ENCODE data around the gene NAA10.

The NAA10 gene

GRCh38 chrX:153947009-153947769 lies 12.4 kb upstream of the NAA10 start:
- Histone ChIP-seq H3K36me3 (replicated peaks in 1 of 2; ENCODE audit: control insufficient read depth in 2 of 2, insufficient read depth in 2 of 2, low read length in 2 of 2) (peaks cover 17 to 46% of the 10 kb centered on the region in 2 donors), H2AFZ (ENCODE audit: low read length) (no peak overlapping the region), H3K9ac (ENCODE audit: low read depth, low read length, poor library complexity) (no peak overlapping the region), H3K4ac (ENCODE audit: low read length) (no peak overlapping the region), H4K91ac (ENCODE audit: low read depth, low read length, poor library complexity) (no peak overlapping the region), H2BK5ac (ENCODE audit: low read length) (no peak overlapping the region), H3K9me3 (replicated peaks in 1 of 2; ENCODE audit: control insufficient read depth in 2 of 2, insufficient read depth in 1 of 2, low read depth in 1 of 2, low read length in 2 of 2) (no peaks in the 10 kb centered on the region), H3K27me3 (ENCODE audit: control insufficient read depth in 3 of 3, insufficient read depth in 3 of 3, low read depth in 1 of 3, low read length in 3 of 3) (peaks cover 0 to 5% (median 0%) of the 10 kb centered on the region in 3 experiments), H3K79me1 (ENCODE audit: low read depth, low read length) (peaks cover 2% of the 10 kb centered on the region), H2BK12ac (ENCODE audit: low read length) (no peak overlapping the region), H4K8ac (ENCODE audit: low read depth, low read length) (no peak overlapping the region), H3K4me1 (ENCODE audit: control insufficient read depth in 2 of 2, insufficient read depth in 1 of 2, low read depth in 1 of 2, low read length in 2 of 2) (peaks cover 12 to 19% of the 10 kb centered on the region in 2 donors), H3K27ac (replicated peaks; ENCODE audit: low read length) (peak overlapping the region; percentile 94), H3K4me2 (ENCODE audit: insufficient read depth, low read length, poor library complexity, severe bottlenecking) (no peak overlapping the region), H2BK120ac (ENCODE audit: low read depth, low read length) (no peak overlapping the region), H2BK15ac (ENCODE audit: low read length) (no peak overlapping the region), H3K4me3 (ENCODE audit: low read length in 2 of 2) (no peak overlapping the region), H2AK5ac (ENCODE audit: low read depth, low read length) (peak overlapping the region; percentile 46), H3K23ac (ENCODE audit: low read depth, low read length, poor library complexity) (no peak overlapping the region), H3K18ac (ENCODE audit: low read length) (peak overlapping the region; percentile 38), H3K14ac (ENCODE audit: low read length) (no peak overlapping the region)
- no CpG with 5 or more reads among the region's 19 CpGs for WGBS, 2 donors (ENCODE audit: extremely low coverage in 2 of 2, insufficient read length in 2 of 2, insufficient replicate concordance in 1 of 2)
- peak; percentile 56 for DNase-seq (ENCODE audit: low spot score)

- Histone ChIP-seq H3K4me2 (ENCODE audit: insufficient read depth, low read length, poor library complexity, severe bottlenecking) (no peak overlapping the region), H2BK120ac (ENCODE audit: low read depth, low read length) (no peak overlapping the region), H3K4me3 (ENCODE audit: low read length in 2 of 2) (no peak overlapping the region), H2BK15ac (ENCODE audit: low read length) (no peak overlapping the region), H3K9ac (ENCODE audit: low read depth, low read length, poor library complexity) (no peak overlapping the region), H2AFZ (ENCODE audit: low read length) (no peak overlapping the region), H4K8ac (ENCODE audit: low read depth, low read length) (no peak overlapping the region), H3K9me3 (replicated peaks in 1 of 2; ENCODE audit: control insufficient read depth in 2 of 2, insufficient read depth in 1 of 2, low read depth in 1 of 2, low read length in 2 of 2) (no peaks in the 10 kb centered on the region), H4K91ac (ENCODE audit: low read depth, low read length, poor library complexity) (no peak overlapping the region), H3K27ac (replicated peaks; ENCODE audit: low read length) (no peak overlapping the region), H3K23ac (ENCODE audit: low read depth, low read length, poor library complexity) (no peak overlapping the region), H2BK12ac (ENCODE audit: low read length) (no peak overlapping the region), H2BK5ac (ENCODE audit: low read length) (no peak overlapping the region), H2AK5ac (ENCODE audit: low read depth, low read length) (peak overlapping the region; percentile 46), H3K79me1 (ENCODE audit: low read depth, low read length) (peaks cover 2% of the 10 kb centered on the region), H3K27me3 (ENCODE audit: control insufficient read depth in 3 of 3, insufficient read depth in 3 of 3, low read depth in 1 of 3, low read length in 3 of 3) (peaks cover 0 to 5% (median 0%) of the 10 kb centered on the region in 3 experiments), H3K14ac (ENCODE audit: low read length) (no peak overlapping the region), H3K18ac (ENCODE audit: low read length) (no peak overlapping the region), H3K36me3 (replicated peaks in 1 of 2; ENCODE audit: control insufficient read depth in 2 of 2, insufficient read depth in 2 of 2, low read length in 2 of 2) (peaks cover 10 to 37% of the 10 kb centered on the region in 2 donors), H3K4me1 (ENCODE audit: control insufficient read depth in 2 of 2, insufficient read depth in 1 of 2, low read depth in 1 of 2, low read length in 2 of 2) (peaks cover 12 to 25% of the 10 kb centered on the region in 2 donors), H3K4ac (ENCODE audit: low read length) (no peak overlapping the region)
- no peak for DNase-seq (ENCODE audit: low spot score)
- WGBS, 2 donors (ENCODE audit: extremely low coverage in 2 of 2, insufficient read length in 2 of 2, insufficient replicate concordance in 1 of 2), result no CpG with 5 or more reads among the region's 24 CpGs
These were observed 11.4 kb upstream of the NAA10 start for GRCh38 chrX:153945956-153946943.

DNA sequence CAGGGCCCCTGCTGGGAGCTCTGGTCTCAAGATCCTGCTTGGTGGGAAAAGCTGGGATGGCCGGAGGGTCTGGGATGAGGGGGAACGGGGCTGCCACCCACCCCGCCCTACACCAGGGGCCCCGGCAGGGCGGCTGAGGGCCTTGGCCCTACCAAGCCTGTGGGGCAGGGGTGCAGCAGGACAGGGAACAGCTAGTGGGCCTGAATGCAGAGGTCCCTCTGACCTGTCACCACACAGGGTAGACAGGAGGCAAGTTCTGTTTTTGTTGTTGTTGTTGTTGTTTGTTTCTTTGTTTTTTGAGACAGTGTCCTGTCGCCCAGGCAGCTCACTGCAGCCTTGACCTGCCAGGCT lies 9.9 kb upstream of the NAA10 start:
- Histone ChIP-seq H2BK12ac (ENCODE audit: low read length) (no peak overlapping the region), H2BK120ac (ENCODE audit: low read depth, low read length) (no peak overlapping the region), H2BK15ac (ENCODE audit: low read length) (no peak overlapping the region), H3K9ac (ENCODE audit: low read depth, low read length, poor library complexity) (no peak overlapping the region), H2AFZ (ENCODE audit: low read length) (peak overlapping the region; percentile 75), H3K36me3 (replicated peaks in 1 of 2; ENCODE audit: control insufficient read depth in 2 of 2, insufficient read depth in 2 of 2, low read length in 2 of 2) (peaks cover 4 to 22% of the 10 kb centered on the region in 2 donors), H3K4me1 (ENCODE audit: control insufficient read depth in 2 of 2, insufficient read depth in 1 of 2, low read depth in 1 of 2, low read length in 2 of 2) (peaks cover 12 to 27% of the 10 kb centered on the region in 2 donors), H3K27ac (replicated peaks; ENCODE audit: low read length) (no peak overlapping the region), H4K8ac (ENCODE audit: low read depth, low read length) (no peak overlapping the region), H3K27me3 (ENCODE audit: control insufficient read depth in 3 of 3, insufficient read depth in 3 of 3, low read depth in 1 of 3, low read length in 3 of 3) (peaks cover 0 to 8% (median 0%) of the 10 kb centered on the region in 3 experiments), H3K14ac (ENCODE audit: low read length) (no peak overlapping the region), H3K18ac (ENCODE audit: low read length) (no peak overlapping the region), H3K4me3 (ENCODE audit: low read length in 2 of 2) (no peak overlapping the region), H3K23ac (ENCODE audit: low read depth, low read length, poor library complexity) (no peak overlapping the region), H3K79me1 (ENCODE audit: low read depth, low read length) (no peaks in the 10 kb centered on the region), H2BK5ac (ENCODE audit: low read length) (no peak overlapping the region), H3K4me2 (ENCODE audit: insufficient read depth, low read length, poor library complexity, severe bottlenecking) (no peak overlapping the region), H4K91ac (ENCODE audit: low read depth, low read length, poor library complexity) (no peak overlapping the region), H3K9me3 (replicated peaks in 1 of 2; ENCODE audit: control insufficient read depth in 2 of 2, insufficient read depth in 1 of 2, low read depth in 1 of 2, low read length in 2 of 2) (no peaks in the 10 kb centered on the region), H3K4ac (ENCODE audit: low read length) (no peak overlapping the region), H2AK5ac (ENCODE audit: low read depth, low read length) (no peak overlapping the region)
- DNase-seq (ENCODE audit: low spot score), result no peak
- WGBS, 2 donors (ENCODE audit: extremely low coverage in 2 of 2, insufficient read length in 2 of 2, insufficient replicate concordance in 1 of 2), result no CpG with 5 or more reads among the region's 6 CpGs
